Measurements from ENCODE around the gene NELFA. TPM values are rescaled to one million over a fixed set of nuclear protein-coding genes. Genes with fewer than 3 reads are reported as not detected.

NELFA gene
- polyA plus RNA-seq, 3 donors: 40.0 to 49.1 (median 41.7) TPM

DNA sequence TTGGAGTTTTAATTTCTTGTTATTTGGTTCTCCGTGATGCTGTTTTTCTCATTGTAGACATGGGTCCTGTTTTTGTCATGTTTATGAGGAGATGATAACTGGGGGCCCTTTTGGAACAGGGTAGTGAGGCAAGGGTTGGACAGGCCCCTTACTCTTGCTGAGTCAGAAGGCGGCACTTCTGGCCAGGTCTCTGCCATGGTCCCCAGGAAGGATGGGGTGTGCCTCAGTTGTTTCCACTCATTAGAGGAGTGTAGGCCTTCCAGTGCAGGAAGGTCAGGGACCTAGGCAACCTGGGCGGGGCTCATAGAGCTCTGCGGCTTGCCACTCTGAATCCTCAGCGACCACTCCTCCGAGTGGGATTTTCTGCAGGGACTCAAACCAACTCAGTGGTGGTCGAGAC lies 68.2 kb downstream of the NELFA start:
- no peak for DNase-seq

DNA sequence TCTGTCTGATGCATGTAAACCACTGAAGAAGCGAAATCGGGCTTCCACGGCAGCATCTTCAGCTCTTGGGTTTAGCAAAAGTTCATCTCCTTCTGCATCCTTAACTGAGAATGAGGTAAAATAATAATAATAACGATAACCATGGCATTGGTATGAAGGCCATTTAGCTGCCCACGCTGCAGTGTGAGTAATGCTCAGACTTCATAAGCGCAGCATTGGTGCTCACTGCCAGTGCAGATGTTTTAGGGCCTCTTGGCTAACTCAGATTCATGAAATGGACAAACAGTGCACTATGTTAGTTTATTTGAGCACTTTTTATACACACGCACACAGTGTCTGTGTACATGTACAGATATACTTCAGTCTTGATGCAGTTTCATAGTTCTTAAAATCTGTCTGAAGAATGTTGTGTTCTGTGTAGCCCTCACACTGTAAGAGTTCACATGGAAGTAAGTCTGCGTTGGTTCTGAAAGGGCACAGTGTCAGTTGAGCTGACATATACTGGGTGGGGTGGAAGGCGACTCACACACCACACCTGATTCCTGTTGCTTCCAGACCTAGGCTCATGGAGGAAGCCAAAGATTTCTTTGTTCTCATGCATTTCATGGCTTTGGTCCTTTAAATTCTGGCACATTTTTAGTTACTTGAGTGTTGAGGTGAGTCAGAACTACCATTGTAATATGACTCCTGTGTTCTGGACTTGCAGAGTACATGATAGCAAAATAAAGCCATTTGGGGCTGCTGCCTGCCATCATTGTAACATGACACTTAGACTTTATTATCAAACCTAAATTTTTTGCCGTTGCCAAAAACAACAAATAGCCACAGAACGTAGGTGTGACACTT lies 68.9 kb downstream of the NELFA start:
- DNase-seq: no peak

DNA sequence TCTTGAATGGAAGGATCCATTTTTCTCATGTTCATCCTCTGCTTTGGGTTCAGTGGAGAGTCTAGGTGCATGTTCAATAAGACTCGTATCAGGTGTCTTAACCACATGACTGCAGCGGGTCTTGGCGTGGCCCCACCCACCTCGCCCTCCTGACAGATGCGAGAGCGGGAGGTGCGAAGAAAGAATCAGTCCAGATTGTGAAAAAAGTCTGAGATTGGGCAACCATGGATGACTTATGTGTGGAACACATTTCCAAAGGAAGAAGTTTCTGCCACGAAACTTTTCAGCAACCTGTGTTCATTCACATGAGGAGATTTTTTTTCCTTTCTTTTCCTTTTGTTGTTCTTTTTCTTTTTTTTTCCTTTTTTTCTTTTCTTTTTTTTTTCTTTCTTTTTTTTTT lies 70.7 kb downstream of the NELFA start:
- DNase-seq: no peak

DNA sequence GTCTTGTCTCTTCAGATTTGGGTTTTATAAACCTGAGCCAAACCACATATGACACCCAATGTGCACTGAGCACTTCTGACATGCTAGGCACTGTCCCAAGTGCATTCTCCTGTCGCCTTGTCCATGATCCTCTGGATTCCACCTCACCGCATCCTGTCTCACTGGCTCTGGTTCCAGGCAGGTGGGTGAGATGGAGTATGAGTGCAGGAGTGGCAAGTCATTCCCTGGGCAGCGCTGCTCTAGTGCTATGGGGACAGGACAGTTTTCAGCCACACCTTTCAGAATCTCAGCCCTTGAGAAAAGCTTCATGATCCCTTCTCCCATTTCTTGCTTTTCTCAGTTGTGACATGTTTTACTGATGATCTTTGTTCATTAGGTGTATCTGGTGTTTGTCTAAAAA lies 71.2 kb downstream of the NELFA start:
- DNase-seq: no peak

DNA sequence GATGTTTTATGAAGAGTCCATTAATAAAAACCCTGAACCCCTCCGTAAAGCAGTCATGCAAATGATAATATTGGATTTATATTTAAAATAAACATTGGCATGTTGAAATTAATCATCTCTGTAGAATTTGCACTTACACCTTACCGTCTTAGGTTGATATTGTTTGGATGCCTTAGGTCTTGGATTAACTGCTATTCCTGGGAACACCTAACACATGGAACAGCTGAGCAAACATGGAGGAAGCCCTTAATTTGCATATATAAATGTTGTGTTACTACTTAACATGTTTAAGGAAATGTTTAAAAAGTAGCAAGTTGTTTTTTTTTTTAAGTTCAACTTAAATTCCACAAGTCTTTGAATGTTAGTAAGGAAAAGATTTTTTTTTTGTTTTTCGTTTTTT lies 75.1 kb downstream of the NELFA start:
- no peak for DNase-seq

DNA sequence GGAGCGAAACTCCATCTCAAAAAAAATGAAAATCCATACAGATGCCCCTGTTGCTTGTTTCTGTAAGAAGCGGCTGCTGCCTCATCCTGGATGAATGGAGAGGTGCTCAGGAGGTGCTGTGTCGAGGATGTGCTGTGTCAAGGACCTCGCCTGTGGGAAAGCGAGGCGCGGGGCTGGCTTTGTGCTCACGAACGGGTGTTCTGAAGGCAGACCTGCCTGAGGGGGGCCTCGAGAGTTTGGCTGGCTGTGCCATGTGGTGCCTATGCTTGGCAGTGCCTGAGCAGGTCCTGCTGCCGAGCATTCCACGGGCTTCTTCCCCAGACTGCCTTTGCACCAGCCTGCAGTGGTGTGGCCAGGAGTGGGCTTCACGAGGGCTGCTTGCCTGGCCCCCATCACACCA lies 76.0 kb downstream of the NELFA start:
- DNase-seq: no peak

Other genes starting within 250 kb of the NELFA start
- gene FGFR3, start 215.7 kb downstream of the NELFA start, polyA plus RNA-seq (ENCODE audit: insufficient read length in 3 of 3): 100 to 1,000 TPM; 106 to 147 (median 144) TPM
- gene LETM1, start 152.8 kb downstream of the NELFA start, polyA plus RNA-seq (ENCODE audit: insufficient read length in 3 of 3): 10 to 100 TPM; 22.4 to 31.0 (median 29.9) TPM
- 10 to 100 TPM; 72.7 to 86.8 (median 73.5) TPM for gene NSD2, start 137.6 kb downstream of the NELFA start, polyA plus RNA-seq (ENCODE audit: insufficient read length in 3 of 3)
- 1 to 10 TPM; 7.9 to 8.7 (median 7.9) TPM for gene NAT8L, start 50.4 kb upstream of the NELFA start, polyA plus RNA-seq (ENCODE audit: insufficient read length in 3 of 3)
- gene HAUS3, start 233.1 kb upstream of the NELFA start, polyA plus RNA-seq (ENCODE audit: insufficient read length in 3 of 3): 10 to 100 TPM; 16.5 to 20.4 (median 20.3) TPM
- 1 to 10 TPM; 2.3 to 6.7 (median 3.7) TPM for gene POLN, start 233.1 kb upstream of the NELFA start, polyA plus RNA-seq (ENCODE audit: insufficient read length in 3 of 3)